CD14-positive monocyte (primary cell): ENCODE measurements around the gene SYNDIG1. TPM values are rescaled to one million over a fixed set of nuclear protein-coding genes. Genes with fewer than 3 reads are reported as not detected.

Experiments
- DNase-seq, 3 donors: peaks; one replicate each; pipeline ENCODE4 v3.0.0-alpha.2; 2011 to 2022
- H2AFZ ChIP-seq: 2 replicates; pipeline ENCODE4 v1.6.0; 2012; ENCODE audit warnings: mild to moderate bottlenecking, low read depth, low read length, inconsistent platforms; ENCODE audit not compliant: insufficient read depth, poor library complexity, severe bottlenecking
- H3K27ac ChIP-seq, 2 donors: 1 replicate in 1 of 2; 2 replicates in 1 of 2; pipeline ENCODE4 v1.5.1; 2012 to 2013; ENCODE audit warnings: low read length in 2 of 2, control low read depth in 1 of 2, inconsistent platforms in 1 of 2, low read depth in 1 of 2, mild to moderate bottlenecking in 1 of 2
- H3K27me3 ChIP-seq, 2 donors: one replicate each; pipeline versions ENCODE4 v1.6.0 to v1.6.1; 2011 to 2013; ENCODE audit warnings: low read length in 2 of 2; ENCODE audit not compliant: control insufficient read depth in 2 of 2, insufficient read depth in 2 of 2
- H3K36me3 ChIP-seq, 2 donors: replicated peaks in 1 of 2; 1 replicate in 1 of 2; 2 replicates in 1 of 2; pipeline versions ENCODE4 v1.5.1 to v1.6.1; 2012 to 2013; ENCODE audit warnings: low read length in 2 of 2, control low read depth in 1 of 2, inconsistent platforms in 1 of 2, mild to moderate bottlenecking in 1 of 2; ENCODE audit not compliant: insufficient read depth in 2 of 2, control insufficient read depth in 1 of 2
- H3K4me1 ChIP-seq, 2 donors: 1 replicate in 1 of 2; 2 replicates in 1 of 2; pipeline versions ENCODE4 v1.5.1 to v1.6.1; 2012 to 2013; ENCODE audit warnings: low read length in 2 of 2, control low read depth in 1 of 2, inconsistent platforms in 1 of 2, mild to moderate bottlenecking in 1 of 2, moderate library complexity in 1 of 2; ENCODE audit not compliant: insufficient read depth in 2 of 2, control insufficient read depth in 1 of 2
- H3K4me2 ChIP-seq: replicated peaks from 2 replicates; pipeline ENCODE3; 2012; ENCODE audit warnings: low read length, moderate library complexity, mild to moderate bottlenecking; ENCODE audit not compliant: poor library complexity, severe bottlenecking; ENCODE audit errors: extremely low read depth
- H3K4me3 ChIP-seq, 3 experiments: fragments of 200-600 bp in 1 of 3; sonication (generic) in 1 of 3; replicated peaks in 1 of 3; 1 replicate in 2 of 3; 2 replicates in 1 of 3; pipeline ENCODE4 v1.5.1; 2011 to 2013; ENCODE audit warnings: low read length in 3 of 3, mild to moderate bottlenecking in 3 of 3, control low read depth in 2 of 3, low read depth in 2 of 3, inconsistent platforms in 1 of 3, moderate library complexity in 1 of 3
- H3K79me2 ChIP-seq: 2 replicates; pipeline ENCODE4 v1.6.0; 2012; ENCODE audit warnings: mild to moderate bottlenecking, control low read depth, inconsistent platforms, low read length, moderate library complexity; ENCODE audit not compliant: insufficient read depth
- H3K9ac ChIP-seq: 2 replicates; pipeline ENCODE4 v1.6.0; 2017; ENCODE audit warnings: low read length, mild to moderate bottlenecking; ENCODE audit not compliant: insufficient read depth, poor library complexity, severe bottlenecking
- H3K9me3 ChIP-seq, 2 donors: replicated peaks in 1 of 2; 1 replicate in 1 of 2; 2 replicates in 1 of 2; pipeline versions ENCODE4 v1.5.1 to v1.6.1; 2012 to 2013; ENCODE audit warnings: low read length in 2 of 2, control low read depth in 1 of 2; ENCODE audit not compliant: control insufficient read depth in 1 of 2, insufficient read depth in 1 of 2
- H4K20me1 ChIP-seq: 2 replicates; pipeline ENCODE4 v1.6.0; 2012; ENCODE audit warnings: mild to moderate bottlenecking, low read length, control low read depth, moderate library complexity; ENCODE audit not compliant: insufficient read depth
- H3K27ac Mint-ChIP-seq, 7 donors: one replicate each; pipeline ENCODE4 v1.8.0; 2020; ENCODE audit warnings: mild to moderate bottlenecking in 7 of 7, mixed read lengths in 7 of 7, moderate library complexity in 6 of 7, inconsistent platforms in 2 of 7
- H3K27me3 Mint-ChIP-seq, 3 donors: one replicate each; pipeline ENCODE4 v1.8.0; 2021 to 2022; ENCODE audit warnings: low read depth in 3 of 3, mild to moderate bottlenecking in 3 of 3, mixed read lengths in 3 of 3, moderate library complexity in 3 of 3, inconsistent platforms in 1 of 3
- H3K36me3 Mint-ChIP-seq, 2 donors: one replicate each; pipeline ENCODE4 v1.8.0; 2020; ENCODE audit warnings: mixed read lengths in 2 of 2, inconsistent platforms in 1 of 2, mild to moderate bottlenecking in 1 of 2
- H3K4me1 Mint-ChIP-seq: one replicate; pipeline ENCODE4 v1.8.0; 2020; ENCODE audit warnings: mild to moderate bottlenecking, mixed read lengths
- H3K4me3 Mint-ChIP-seq, 2 donors: one replicate each; pipeline ENCODE4 v1.8.0; 2020; ENCODE audit warnings: mild to moderate bottlenecking in 2 of 2, mixed read lengths in 2 of 2, moderate library complexity in 1 of 2
- H3K9me3 Mint-ChIP-seq, 7 donors: one replicate each; pipeline ENCODE4 v1.8.0; 2020 to 2022; ENCODE audit warnings: mixed read lengths in 7 of 7, mild to moderate bottlenecking in 6 of 7, moderate library complexity in 6 of 7, inconsistent platforms in 2 of 7
- CTCF ChIP-seq: fragments of 200-600 bp; IDR thresholded peaks from one replicate; pipeline ENCODE4 v1.8.0; 2022; ENCODE audit warnings: antibody characterized with exemption, mild to moderate bottlenecking
- WGBS: methylation state at CpG from one replicate; pipeline ENCODE4 v1.1.5; 2013; ENCODE audit warnings: missing lambda C conversion rate; ENCODE audit not compliant: insufficient coverage; 5-methylcytosine and 5-hydroxymethylcytosine counted together
- intact Hi-C, 2 donors: fragments of 100-400 bp; cut with micrococcal nuclease; formaldehyde crosslinking; loops; one replicate each; pipeline versions ENCODE4 v1.15.0 to v1.15.1; 2023
- polyA plus RNA-seq, 3 donors: library from polyadenylated mRNA; depleted of rRNA in 1 of 3; unstranded in 2 of 3; stranded (reverse) in 1 of 3; fragments of 300-500 nt in 2 of 3; fragments of >200 nt in 1 of 3; fragmentation: Illumina TruSeq in 2 of 3; gene quantifications; 1 replicate in 2 of 3; 2 replicates in 1 of 3; pipeline ENCODE4 v1.2.3, GENCODE V29; 2012 to 2021

SYNDIG1 gene
- polyA plus RNA-seq, 3 donors: not detected

GRCh38 chr20:24643731-24644626 is 174.6 kb downstream of the SYNDIG1 start:
- Histone ChIP-seq H3K27ac (no peak overlapping the region), H3K4me3 (no peak overlapping the region), H3K79me2 (no peaks in the 10 kb centered on the region), H3K9me3 (no peaks in the 10 kb centered on the region), H4K20me1 (no peaks in the 10 kb centered on the region), H3K27me3 (no peaks in the 10 kb centered on the region), H3K36me3 (no peaks in the 10 kb centered on the region), H2AFZ (no peak overlapping the region), H3K9ac (no peak overlapping the region), H3K4me1 (no peaks in the 10 kb centered on the region), H3K4me2 (no peak overlapping the region)
- H3K27ac Mint-ChIP-seq: no peak overlapping the region
- H3K27me3 Mint-ChIP-seq: peaks cover 0 to 4% (median 0%) of the 10 kb centered on the region in 3 donors
- WGBS: no CpG with 5 or more reads among the region's 2 CpGs
- TF ChIP-seq CTCF: no peak
- no peaks in the 10 kb centered on the region for H3K36me3 Mint-ChIP-seq
- DNase-seq: no peak
- H3K4me3 Mint-ChIP-seq: no peak overlapping the region
- H3K9me3 Mint-ChIP-seq: peaks cover 0 to 5% (median 0%) of the 10 kb centered on the region in 7 donors
- H3K4me1 Mint-ChIP-seq: no peaks in the 10 kb centered on the region
- intact Hi-C loops: no loop called here

- intact Hi-C loops: no loop called here
- Histone ChIP-seq H2AFZ (no peak overlapping the region), H3K27ac (no peak overlapping the region), H3K9me3 (no peaks in the 10 kb centered on the region), H3K4me3 (no peak overlapping the region), H3K4me2 (no peak overlapping the region), H3K9ac (no peak overlapping the region), H4K20me1 (no peaks in the 10 kb centered on the region), H3K79me2 (no peaks in the 10 kb centered on the region), H3K36me3 (no peaks in the 10 kb centered on the region), H3K27me3 (no peaks in the 10 kb centered on the region), H3K4me1 (no peaks in the 10 kb centered on the region)
- peaks cover 0 to 2% (median 2%) of the 10 kb centered on the region in 3 donors for H3K27me3 Mint-ChIP-seq
- no peak overlapping the region for H3K4me3 Mint-ChIP-seq
- H3K36me3 Mint-ChIP-seq: no peaks in the 10 kb centered on the region
- WGBS: 55% methylated on average over 7 of the region's 10 CpGs
- peaks cover 3% of the 10 kb centered on the region for H3K4me1 Mint-ChIP-seq
- no peak overlapping the region for H3K27ac Mint-ChIP-seq
- peaks cover 0 to 5% (median 0%) of the 10 kb centered on the region in 7 donors for H3K9me3 Mint-ChIP-seq
- TF ChIP-seq CTCF: no peak
- DNase-seq: no peak
Measured at GRCh38 chr20:24646321-24646720, 176.9 kb downstream of the SYNDIG1 start.
